Body of pancreas (tissue), 4 donors: ENCODE results near the gene GALNT2. TPM values are rescaled to one million over a fixed set of nuclear protein-coding genes. Genes with fewer than 3 reads are reported as not detected.

Experiments
- ATAC-seq: fragments of 150-250 bp; one replicate; pipeline ENCODE4 v1.9.1; 2016
- DNase-seq, 4 donors: peaks; one replicate each; pipeline ENCODE4 v3.0.0-alpha.2; 2019
- H3K27ac ChIP-seq, 4 donors: fragments of 200-600 bp; sonication (generic); 1 replicate in 3 of 4; 2 replicates in 1 of 4; pipeline versions ENCODE4 v1.5.1 to v1.6.1; 2016 to 2019; ENCODE audit warnings: mild to moderate bottlenecking in 1 of 4, mixed read lengths in 1 of 4, moderate library complexity in 1 of 4
- H3K27me3 ChIP-seq, 2 donors: fragments of 200-600 bp; sonication (generic); one replicate each; pipeline ENCODE4 v1.6.0; 2016; ENCODE audit warnings: mild to moderate bottlenecking in 1 of 2
- H3K36me3 ChIP-seq, 2 donors: fragments of 200-600 bp; sonication (generic); replicated peaks in 1 of 2; 2 replicates each; pipeline ENCODE4 v1.5.1; 2016; ENCODE audit warnings: low read depth in 2 of 2; ENCODE audit not compliant: insufficient read depth in 1 of 2
- H3K4me1 ChIP-seq: fragments of 200-600 bp; sonication (generic); one replicate; pipeline ENCODE4 v1.6.0; 2016
- H3K4me3 ChIP-seq, 2 donors: fragments of 200-600 bp; sonication (generic); 1 replicate in 1 of 2; 2 replicates in 1 of 2; pipeline ENCODE4 v1.5.1; 2016 to 2019
- H3K9me3 ChIP-seq, 3 donors: fragments of 200-600 bp; sonication (generic); 1 replicate in 2 of 3; 2 replicates in 1 of 3; pipeline ENCODE4 v1.5.1; 2016
- CTCF ChIP-seq, 7 experiments: fragments of 450-650 bp in 4 of 7; fragments of 200-600 bp in 3 of 7; sonication (generic) in 3 of 7; IDR thresholded peaks; one replicate each; pipeline ENCODE4 v1.5.1; 2016 to 2019; ENCODE audit warnings: antibody characterized with exemption in 7 of 7
- POLR2A ChIP-seq, 3 donors: fragments of 450-650 bp; IDR thresholded peaks; one replicate each; pipeline ENCODE4 v1.6.1; 2016; ENCODE audit warnings: antibody characterized with exemption in 3 of 3, mild to moderate bottlenecking in 2 of 3
- WGBS, 2 donors: methylation state at CpG; one replicate each; pipeline ENCODE4 v1.1.5; 2017; 5-methylcytosine and 5-hydroxymethylcytosine counted together
- intact Hi-C: fragments of 100-400 bp; cut with DNase I; formaldehyde crosslinking; loops from one replicate; pipeline ENCODE4 v1.15.1; 2023
- total RNA-seq, 2 donors: library from RNA; depleted of rRNA; stranded (reverse); fragments of >200 nt; gene quantifications; one replicate each; pipeline ENCODE4 v1.1.0, GENCODE V29; 2016

The GALNT2 gene
- total RNA-seq, 2 donors from 2014 or later = 45.9 to 68.6 TPM

DNA sequence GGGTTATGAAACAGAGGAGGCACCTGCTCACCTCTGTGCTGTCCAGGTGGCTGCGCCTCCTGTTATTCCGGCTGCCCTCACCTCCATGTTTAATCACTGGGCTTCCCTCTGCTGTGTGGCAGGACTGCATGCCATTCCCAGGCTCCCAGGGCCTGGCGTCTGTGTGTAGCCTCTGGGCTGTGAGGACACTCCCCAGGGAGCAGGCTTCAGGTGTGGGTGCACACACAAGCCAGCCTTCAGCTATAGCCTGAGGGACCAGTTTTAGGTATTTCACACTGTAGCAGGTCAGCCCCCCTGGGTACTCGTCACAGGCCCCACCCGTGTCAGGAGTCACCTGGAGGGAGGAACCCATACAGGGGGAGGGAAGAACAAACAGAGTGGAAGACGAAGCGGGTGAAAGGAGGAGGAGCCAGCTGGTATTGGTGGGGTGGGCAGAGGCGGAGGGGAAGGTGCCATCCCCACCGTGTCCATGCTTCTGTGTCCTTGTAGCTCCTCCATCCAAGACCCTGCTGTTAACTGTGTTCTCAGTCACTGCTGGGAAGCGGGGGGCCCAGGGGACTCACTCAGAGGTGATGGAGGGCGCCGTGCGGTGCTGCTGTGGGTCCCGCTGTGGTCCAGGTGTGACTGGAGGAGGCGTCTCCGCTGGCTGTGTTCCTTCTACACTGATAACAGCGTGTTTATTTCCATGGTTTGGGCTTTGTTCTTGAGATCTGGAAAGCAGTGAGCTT, 200.5 kb downstream of the GALNT2 start:
- H3K27me3 ChIP-seq = no peaks in the 10 kb centered on the region
- no peak overlapping the region for H3K4me3 ChIP-seq
- TF ChIP-seq CTCF (IDR thresholded peaks at IDR 0.05) = no peak
- TF ChIP-seq POLR2A (IDR thresholded peaks at IDR 0.05) = no peak
- intact Hi-C loops = no loop called here
- H3K27ac ChIP-seq = peak overlapping the region; percentile 46 to 74 (median 66)
- 53 to 67% methylated on average over 14 to 17 of the region's 17 CpGs for WGBS, 2 donors
- DNase-seq (peak in 3 of 4 donors; percentile 46 to 68 (median 53)), ATAC-seq (peak; percentile 11)
- no peaks in the 10 kb centered on the region for H3K9me3 ChIP-seq
- H3K36me3 ChIP-seq = peaks cover 13 to 21% of the 10 kb centered on the region in 2 donors
- H3K4me1 ChIP-seq = peaks cover 46% of the 10 kb centered on the region

DNA sequence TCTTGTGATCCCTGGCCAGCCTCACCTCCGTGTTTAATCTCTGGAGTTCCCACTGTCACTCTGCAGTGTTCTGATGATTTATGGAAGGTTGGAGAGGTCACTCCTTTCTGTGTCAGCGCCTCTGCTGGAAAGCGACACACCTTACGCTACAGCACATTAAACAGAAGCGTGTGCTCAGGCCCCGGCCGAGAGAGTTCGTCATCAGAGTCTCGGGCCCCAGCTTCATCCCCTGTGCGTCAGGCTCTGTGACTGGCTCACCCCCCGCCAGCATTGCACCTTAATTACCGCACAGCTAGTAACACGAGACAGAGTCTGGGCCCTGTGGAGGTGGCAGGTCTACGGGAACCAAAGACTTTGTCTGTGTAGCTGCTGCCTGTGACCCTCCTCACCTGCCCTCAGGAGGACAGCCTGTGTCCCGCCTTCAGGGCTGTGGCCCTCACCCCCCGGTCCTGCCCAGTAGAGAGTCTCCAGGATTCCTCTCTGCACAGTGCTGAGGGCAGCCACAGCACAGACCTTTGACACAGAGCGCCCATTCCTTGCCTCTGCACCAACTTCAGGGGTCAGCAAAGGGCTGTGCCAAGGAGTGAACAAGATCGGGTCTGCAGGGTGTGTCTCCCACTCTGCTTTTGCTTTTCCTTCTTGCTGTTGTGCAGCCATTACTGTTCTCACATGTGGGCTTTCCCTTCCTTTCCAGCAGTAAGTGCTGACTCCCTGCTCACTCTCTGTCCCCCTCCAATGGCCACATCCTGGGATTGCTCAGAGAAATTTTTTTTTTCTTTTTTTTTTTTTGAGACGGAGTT, 201.5 kb downstream of the GALNT2 start:
- H3K4me3 ChIP-seq = no peak overlapping the region
- intact Hi-C loops = no loop called here
- WGBS, 2 donors = 67 to 72% methylated on average over 13 to 19 of the region's 19 CpGs
- H3K9me3 ChIP-seq = no peaks in the 10 kb centered on the region
- peak overlapping the region; percentile 46 to 80 (median 67) for H3K27ac ChIP-seq
- peak; percentile 16 to 95 (median 68) for TF ChIP-seq CTCF (IDR thresholded peaks at IDR 0.05)
- peak in 1 of 3 donors; percentile 12 for TF ChIP-seq POLR2A (IDR thresholded peaks at IDR 0.05)
- H3K36me3 ChIP-seq = peaks cover 13 to 17% of the 10 kb centered on the region in 2 donors
- ATAC-seq (peak; percentile 80), DNase-seq (peak; percentile 50 to 67 (median 63))
- H3K4me1 ChIP-seq = peaks cover 45% of the 10 kb centered on the region
- no peaks in the 10 kb centered on the region for H3K27me3 ChIP-seq

GRCh38 chr1:230270185-230270558, 203.1 kb downstream of the GALNT2 start:
- peak overlapping the region; percentile 6 to 60 (median 46) for H3K27ac ChIP-seq
- TF ChIP-seq CTCF (IDR thresholded peaks at IDR 0.05) (no peak), POLR2A (IDR thresholded peaks at IDR 0.05) (no peak)
- no peaks in the 10 kb centered on the region for H3K27me3 ChIP-seq
- ATAC-seq (no peak), DNase-seq (no peak)
- H3K4me1 ChIP-seq = peaks cover 45% of the 10 kb centered on the region
- no peak overlapping the region for H3K4me3 ChIP-seq
- 92 to 95% methylated on average over 1 of the region's 1 CpG for WGBS, 2 donors
- H3K9me3 ChIP-seq = no peaks in the 10 kb centered on the region
- peaks cover 8 to 15% of the 10 kb centered on the region in 2 donors for H3K36me3 ChIP-seq
- intact Hi-C loops = no loop called here

DNA sequence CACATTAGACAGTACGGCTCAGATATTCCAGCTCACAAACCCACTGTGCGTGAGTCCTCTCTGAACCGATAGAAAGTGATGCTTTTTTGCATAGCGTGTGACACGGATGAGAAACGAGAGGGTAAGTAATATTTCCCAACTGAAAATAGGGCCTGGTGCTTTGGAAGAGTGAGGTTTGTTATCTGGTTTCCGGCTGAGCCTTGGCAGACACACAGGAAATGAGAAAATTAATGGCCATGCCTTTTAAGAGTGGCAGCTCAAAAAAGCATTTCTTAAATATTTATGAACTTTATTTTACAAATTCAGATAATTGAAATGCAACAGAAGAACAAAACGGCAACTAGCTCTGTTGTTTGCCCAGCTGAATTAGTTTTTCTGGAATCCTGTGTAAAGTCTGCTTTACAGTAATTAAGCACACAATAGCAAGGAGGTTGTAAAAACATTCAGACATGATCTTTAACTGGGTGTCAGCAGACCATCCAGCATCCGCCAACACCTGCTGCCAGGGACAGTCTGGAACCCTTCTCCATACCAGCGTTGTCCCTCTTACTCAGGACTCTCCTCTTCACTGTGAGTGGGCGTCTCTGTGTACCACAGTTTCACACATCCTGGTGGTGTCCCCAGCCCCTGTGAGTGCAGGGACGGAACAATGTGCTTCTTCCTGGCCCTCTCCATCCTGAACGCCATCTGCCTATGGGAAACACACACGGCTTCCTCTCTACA, 203.7 kb downstream of the GALNT2 start:
- H3K36me3 ChIP-seq = peaks cover 4 to 10% of the 10 kb centered on the region in 2 donors
- no peak overlapping the region for H3K4me3 ChIP-seq
- intact Hi-C loops = no loop called here
- no peaks in the 10 kb centered on the region for H3K27me3 ChIP-seq
- no peak for TF ChIP-seq POLR2A (IDR thresholded peaks at IDR 0.05)
- TF ChIP-seq CTCF (IDR thresholded peaks at IDR 0.05) = no peak
- no peaks in the 10 kb centered on the region for H3K9me3 ChIP-seq
- peaks cover 45% of the 10 kb centered on the region for H3K4me1 ChIP-seq
- WGBS, 2 donors = 38 to 40% methylated on average over 14 of the region's 14 CpGs
- peak overlapping the region; percentile 6 to 60 (median 46) for H3K27ac ChIP-seq
- ATAC-seq (no peak), DNase-seq (no peak)
